ENCODE results near the gene OLFM2.

DNA sequence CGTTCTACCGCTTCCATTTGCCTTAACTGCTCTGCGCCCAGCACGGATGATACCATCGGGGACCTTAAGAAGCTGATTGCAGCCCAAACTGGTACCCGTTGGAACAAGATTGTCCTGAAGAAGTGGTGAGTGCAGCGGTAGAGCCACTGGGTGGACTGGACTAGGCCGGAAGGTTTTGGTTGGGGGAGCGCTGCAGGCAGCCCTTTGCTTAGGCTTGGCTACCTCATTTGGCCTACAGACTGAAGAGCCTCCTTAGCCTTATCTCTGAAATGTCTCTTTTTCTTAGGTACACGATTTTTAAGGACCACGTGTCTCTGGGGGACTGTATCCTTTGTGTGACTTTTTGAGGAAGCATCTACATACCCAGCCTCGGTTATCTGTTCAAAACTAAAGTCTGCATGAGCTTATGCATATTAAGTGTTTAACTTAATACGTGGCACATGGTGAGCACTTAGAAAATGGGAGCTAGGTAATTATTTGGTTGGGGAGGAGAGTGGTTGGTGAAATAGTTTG lies 107.7 kb downstream of the OLFM2 start:
- TF ChIP-seq, protein P1, sequence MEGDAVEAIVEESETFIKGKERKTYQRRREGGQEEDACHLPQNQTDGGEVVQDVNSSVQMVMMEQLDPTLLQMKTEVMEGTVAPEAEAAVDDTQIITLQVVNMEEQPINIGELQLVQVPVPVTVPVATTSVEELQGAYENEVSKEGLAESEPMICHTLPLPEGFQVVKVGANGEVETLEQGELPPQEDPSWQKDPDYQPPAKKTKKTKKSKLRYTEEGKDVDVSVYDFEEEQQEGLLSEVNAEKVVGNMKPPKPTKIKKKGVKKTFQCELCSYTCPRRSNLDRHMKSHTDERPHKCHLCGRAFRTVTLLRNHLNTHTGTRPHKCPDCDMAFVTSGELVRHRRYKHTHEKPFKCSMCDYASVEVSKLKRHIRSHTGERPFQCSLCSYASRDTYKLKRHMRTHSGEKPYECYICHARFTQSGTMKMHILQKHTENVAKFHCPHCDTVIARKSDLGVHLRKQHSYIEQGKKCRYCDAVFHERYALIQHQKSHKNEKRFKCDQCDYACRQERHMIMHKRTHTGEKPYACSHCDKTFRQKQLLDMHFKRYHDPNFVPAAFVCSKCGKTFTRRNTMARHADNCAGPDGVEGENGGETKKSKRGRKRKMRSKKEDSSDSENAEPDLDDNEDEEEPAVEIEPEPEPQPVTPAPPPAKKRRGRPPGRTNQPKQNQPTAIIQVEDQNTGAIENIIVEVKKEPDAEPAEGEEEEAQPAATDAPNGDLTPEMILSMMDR (conservative IDR thresholded peaks at IDR 0.05 in 1 of 2, IDR thresholded peaks at IDR 0.05 in 1 of 2; ENCODE audit: low read depth in 1 of 2, low read length in 2 of 2): no peak
- TF ChIP-seq EZH2 (IDR thresholded peaks at IDR 0.05; ENCODE audit: low read length, missing control alignments): no peak
